ENCODE results near the gene DNAH5. TPM values are rescaled to one million over a fixed set of nuclear protein-coding genes. Genes with fewer than 3 reads are reported as not detected.

DNAH5 gene
- total RNA-seq, 1 experiment from 2014 or later: 9.7 TPM

DNA sequence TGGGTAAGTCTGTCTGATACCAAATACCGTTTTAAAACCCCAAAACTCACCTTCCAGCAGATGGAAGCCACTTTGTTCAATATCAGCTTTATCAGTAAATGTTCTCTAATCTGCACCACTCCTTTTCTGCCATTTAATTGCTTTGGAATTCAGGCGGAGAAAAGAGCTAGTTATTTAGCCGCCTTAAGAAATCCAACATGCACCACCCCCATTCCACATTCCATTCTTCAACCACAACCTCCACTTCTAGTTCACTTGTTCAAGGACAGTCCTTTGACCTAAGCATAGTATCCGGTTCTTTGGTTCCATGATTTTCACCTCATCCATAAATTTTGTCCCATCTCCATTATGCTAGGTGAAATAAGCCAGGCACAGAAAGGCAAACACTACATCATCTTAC is 240.1 kb downstream of the DNAH5 start:
- no peaks in the 10 kb centered on the region for H3K9me2 ChIP-seq (ENCODE audit: insufficient read depth)
- no peak overlapping the region for H3K4me2 ChIP-seq
- no peak for DNase-seq
- no peak overlapping the region for H3K27ac ChIP-seq
- no peak overlapping the region for H2AFZ ChIP-seq
- intact Hi-C loops (cut with micrococcal nuclease; ENCODE audit: unreplicated experiment): no loop called here
- H3K4me3 ChIP-seq: no peak overlapping the region
- no peaks in the 10 kb centered on the region for H4K20me1 ChIP-seq (ENCODE audit: insufficient read depth)
- no peaks in the 10 kb centered on the region for H3F3A ChIP-seq (ENCODE audit: insufficient read depth, low read depth)
- no TSS peak for BruUV-seq (replicated peaks)
- CTCF ChIA-PET: no interaction called here
- no peaks in the 10 kb centered on the region for H3K9me3 ChIP-seq (ENCODE audit: insufficient read depth, low read depth)
- POLR2A ChIA-PET (ENCODE audit: unreplicated experiment): interaction anchor here (0.6 kb wide), 1 partner anchor 18 kb away, joined by 3 read pairs; no protein-coding TSS in a partner anchor
- no peaks in the 10 kb centered on the region for H3K4me1 ChIP-seq (replicated peaks; ENCODE audit: insufficient read depth)
- H3K36me3 ChIP-seq (ENCODE audit: low read depth): no peaks in the 10 kb centered on the region
- no peaks in the 10 kb centered on the region for H3K79me2 ChIP-seq (ENCODE audit: low read depth)
- no peaks in the 10 kb centered on the region for H3K27me3 ChIP-seq (ENCODE audit: insufficient read depth, low read depth)
- TF ChIP-seq, protein P1, sequence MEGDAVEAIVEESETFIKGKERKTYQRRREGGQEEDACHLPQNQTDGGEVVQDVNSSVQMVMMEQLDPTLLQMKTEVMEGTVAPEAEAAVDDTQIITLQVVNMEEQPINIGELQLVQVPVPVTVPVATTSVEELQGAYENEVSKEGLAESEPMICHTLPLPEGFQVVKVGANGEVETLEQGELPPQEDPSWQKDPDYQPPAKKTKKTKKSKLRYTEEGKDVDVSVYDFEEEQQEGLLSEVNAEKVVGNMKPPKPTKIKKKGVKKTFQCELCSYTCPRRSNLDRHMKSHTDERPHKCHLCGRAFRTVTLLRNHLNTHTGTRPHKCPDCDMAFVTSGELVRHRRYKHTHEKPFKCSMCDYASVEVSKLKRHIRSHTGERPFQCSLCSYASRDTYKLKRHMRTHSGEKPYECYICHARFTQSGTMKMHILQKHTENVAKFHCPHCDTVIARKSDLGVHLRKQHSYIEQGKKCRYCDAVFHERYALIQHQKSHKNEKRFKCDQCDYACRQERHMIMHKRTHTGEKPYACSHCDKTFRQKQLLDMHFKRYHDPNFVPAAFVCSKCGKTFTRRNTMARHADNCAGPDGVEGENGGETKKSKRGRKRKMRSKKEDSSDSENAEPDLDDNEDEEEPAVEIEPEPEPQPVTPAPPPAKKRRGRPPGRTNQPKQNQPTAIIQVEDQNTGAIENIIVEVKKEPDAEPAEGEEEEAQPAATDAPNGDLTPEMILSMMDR (conservative IDR thresholded peaks at IDR 0.05): no peak
- no peak for TF ChIP-seq EZH2 (IDR thresholded peaks at IDR 0.05; ENCODE audit: low read depth)

DNA sequence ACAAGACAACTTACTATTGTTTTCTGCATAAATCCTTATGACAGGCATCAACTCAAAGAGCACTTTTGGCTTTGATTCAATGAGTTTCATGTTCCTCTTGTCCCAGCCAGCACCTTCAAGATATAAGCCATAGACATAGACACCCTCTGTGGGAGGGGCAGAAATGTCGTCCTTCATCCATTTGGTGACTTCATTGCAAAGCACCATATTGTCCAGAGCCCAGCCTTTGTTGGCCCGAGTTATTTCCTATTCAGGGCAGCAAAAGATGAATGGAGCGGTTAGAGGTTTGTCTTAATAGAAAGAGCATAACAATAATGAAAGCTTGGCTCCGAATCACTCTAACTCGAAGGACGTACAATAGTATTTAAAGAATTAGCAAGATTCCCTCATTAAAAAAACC is 243.9 kb downstream of the DNAH5 start:
- BruUV-seq (replicated peaks): no TSS peak

DNA sequence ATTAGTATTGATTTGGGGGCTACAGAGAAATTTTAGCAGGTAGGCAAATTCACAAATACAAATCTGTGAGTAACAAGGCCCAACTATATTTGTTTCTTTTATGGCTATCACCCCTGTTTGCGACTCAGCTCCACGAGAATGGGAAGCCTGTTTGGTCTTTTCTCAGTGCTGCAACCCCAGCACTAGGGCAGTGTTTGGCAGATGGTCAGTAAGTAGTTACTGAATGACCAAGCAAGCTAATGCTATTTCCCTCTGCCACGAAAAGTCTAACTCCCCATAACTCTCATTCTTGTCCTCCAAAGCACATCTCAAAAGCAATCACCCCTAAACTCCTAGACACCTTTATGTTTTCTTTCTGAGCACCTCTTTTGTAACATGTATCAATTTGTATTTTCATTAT is 245.6 kb downstream of the DNAH5 start:
- Histone ChIP-seq H3F3A (ENCODE audit: insufficient read depth, low read depth) (no peaks in the 10 kb centered on the region), H3K9me3 (ENCODE audit: insufficient read depth, low read depth) (no peaks in the 10 kb centered on the region), H3K4me1 (replicated peaks; ENCODE audit: insufficient read depth) (no peaks in the 10 kb centered on the region), H3K27me3 (ENCODE audit: insufficient read depth, low read depth) (no peaks in the 10 kb centered on the region), H3K4me3 (no peak overlapping the region), H3K4me2 (no peak overlapping the region), H2AFZ (no peak overlapping the region), H3K9me2 (ENCODE audit: insufficient read depth) (no peaks in the 10 kb centered on the region), H3K79me2 (ENCODE audit: low read depth) (no peaks in the 10 kb centered on the region), H4K20me1 (ENCODE audit: insufficient read depth) (no peaks in the 10 kb centered on the region), H3K36me3 (ENCODE audit: low read depth) (no peaks in the 10 kb centered on the region), H3K27ac (no peak overlapping the region)
- TF ChIP-seq, protein P1 (conservative IDR thresholded peaks at IDR 0.05): no peak
- TF ChIP-seq EZH2 (IDR thresholded peaks at IDR 0.05; ENCODE audit: low read depth): no peak
- ChIA-PET CTCF (no interaction called here), POLR2A (ENCODE audit: unreplicated experiment) (no interaction called here)
- intact Hi-C loops (cut with micrococcal nuclease; ENCODE audit: unreplicated experiment): no loop called here
- BruUV-seq (replicated peaks): no TSS peak
- no peak for DNase-seq

More for the DNA sequence above, 243.9 kb downstream of the DNAH5 start:
- Histone ChIP-seq H3K79me2 (ENCODE audit: low read depth) (no peaks in the 10 kb centered on the region), H3K27ac (no peak overlapping the region), H4K20me1 (ENCODE audit: insufficient read depth) (no peaks in the 10 kb centered on the region), H3K27me3 (ENCODE audit: insufficient read depth, low read depth) (no peaks in the 10 kb centered on the region), H3K9me2 (ENCODE audit: insufficient read depth) (no peaks in the 10 kb centered on the region), H3K36me3 (ENCODE audit: low read depth) (no peaks in the 10 kb centered on the region), H3K9me3 (ENCODE audit: insufficient read depth, low read depth) (no peaks in the 10 kb centered on the region), H2AFZ (no peak overlapping the region), H3K4me1 (replicated peaks; ENCODE audit: insufficient read depth) (no peaks in the 10 kb centered on the region), H3F3A (ENCODE audit: insufficient read depth, low read depth) (no peaks in the 10 kb centered on the region), H3K4me2 (no peak overlapping the region), H3K4me3 (no peak overlapping the region)
- ChIA-PET POLR2A (ENCODE audit: unreplicated experiment) (no interaction called here), CTCF (no interaction called here)
- no peak for TF ChIP-seq EZH2 (IDR thresholded peaks at IDR 0.05; ENCODE audit: low read depth)
- TF ChIP-seq, protein P1 (conservative IDR thresholded peaks at IDR 0.05): no peak
- intact Hi-C loops (cut with micrococcal nuclease; ENCODE audit: unreplicated experiment): no loop called here
- DNase-seq: no peak

All from PC-9 (cell line).